ENCODE results near the gene USP6NL.

The USP6NL gene

DNA sequence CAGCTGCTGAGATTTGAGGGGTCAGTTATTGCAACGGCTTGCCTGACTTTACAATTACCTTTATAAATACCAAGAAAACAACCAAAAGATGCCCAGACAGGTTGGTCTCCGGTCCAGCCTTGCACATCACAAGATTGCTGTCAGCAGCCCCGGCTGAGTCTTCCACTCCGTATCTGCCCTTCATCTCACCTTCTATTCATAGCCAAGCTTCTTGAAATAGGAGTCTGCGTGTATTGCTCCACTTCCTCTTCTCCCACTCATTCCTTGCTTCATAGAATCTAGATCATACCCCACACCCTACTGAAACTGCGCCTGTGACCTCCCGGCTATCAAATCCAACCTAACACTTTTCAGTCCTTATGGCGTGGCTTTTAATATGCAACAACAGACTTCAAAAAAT lies 31.1 kb upstream of the USP6NL start:
- no peaks in the 10 kb centered on the region for H4K20me1 ChIP-seq (ENCODE audit: insufficient read depth, low read length)
- no peaks in the 10 kb centered on the region for H3K79me2 ChIP-seq (ENCODE audit: low read length)
- no peak overlapping the region for H3K4me2 ChIP-seq (ENCODE audit: low read length)
- H3K9me3 ChIP-seq (ENCODE audit: insufficient read depth, low read length): no peaks in the 10 kb centered on the region
- peaks cover 14% of the 10 kb centered on the region for H3K27me3 ChIP-seq (ENCODE audit: low read depth, low read length)
- H3K27ac ChIP-seq (ENCODE audit: low read length): no peak overlapping the region
- TF ChIP-seq, protein P1, sequence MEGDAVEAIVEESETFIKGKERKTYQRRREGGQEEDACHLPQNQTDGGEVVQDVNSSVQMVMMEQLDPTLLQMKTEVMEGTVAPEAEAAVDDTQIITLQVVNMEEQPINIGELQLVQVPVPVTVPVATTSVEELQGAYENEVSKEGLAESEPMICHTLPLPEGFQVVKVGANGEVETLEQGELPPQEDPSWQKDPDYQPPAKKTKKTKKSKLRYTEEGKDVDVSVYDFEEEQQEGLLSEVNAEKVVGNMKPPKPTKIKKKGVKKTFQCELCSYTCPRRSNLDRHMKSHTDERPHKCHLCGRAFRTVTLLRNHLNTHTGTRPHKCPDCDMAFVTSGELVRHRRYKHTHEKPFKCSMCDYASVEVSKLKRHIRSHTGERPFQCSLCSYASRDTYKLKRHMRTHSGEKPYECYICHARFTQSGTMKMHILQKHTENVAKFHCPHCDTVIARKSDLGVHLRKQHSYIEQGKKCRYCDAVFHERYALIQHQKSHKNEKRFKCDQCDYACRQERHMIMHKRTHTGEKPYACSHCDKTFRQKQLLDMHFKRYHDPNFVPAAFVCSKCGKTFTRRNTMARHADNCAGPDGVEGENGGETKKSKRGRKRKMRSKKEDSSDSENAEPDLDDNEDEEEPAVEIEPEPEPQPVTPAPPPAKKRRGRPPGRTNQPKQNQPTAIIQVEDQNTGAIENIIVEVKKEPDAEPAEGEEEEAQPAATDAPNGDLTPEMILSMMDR (IDR thresholded peaks at IDR 0.05; ENCODE audit: low read depth, low read length): no peak
- H3K4me3 ChIP-seq (ENCODE audit: low read length): no peak overlapping the region
- H3K9ac ChIP-seq (ENCODE audit: low read length): no peak overlapping the region
- H3K36me3 ChIP-seq (replicated peaks; ENCODE audit: low read depth, low read length): no peaks in the 10 kb centered on the region
- no peak overlapping the region for H2AFZ ChIP-seq (ENCODE audit: low read depth, low read length)
- peaks cover 30% of the 10 kb centered on the region for H3K4me1 ChIP-seq (ENCODE audit: low read length)

DNA sequence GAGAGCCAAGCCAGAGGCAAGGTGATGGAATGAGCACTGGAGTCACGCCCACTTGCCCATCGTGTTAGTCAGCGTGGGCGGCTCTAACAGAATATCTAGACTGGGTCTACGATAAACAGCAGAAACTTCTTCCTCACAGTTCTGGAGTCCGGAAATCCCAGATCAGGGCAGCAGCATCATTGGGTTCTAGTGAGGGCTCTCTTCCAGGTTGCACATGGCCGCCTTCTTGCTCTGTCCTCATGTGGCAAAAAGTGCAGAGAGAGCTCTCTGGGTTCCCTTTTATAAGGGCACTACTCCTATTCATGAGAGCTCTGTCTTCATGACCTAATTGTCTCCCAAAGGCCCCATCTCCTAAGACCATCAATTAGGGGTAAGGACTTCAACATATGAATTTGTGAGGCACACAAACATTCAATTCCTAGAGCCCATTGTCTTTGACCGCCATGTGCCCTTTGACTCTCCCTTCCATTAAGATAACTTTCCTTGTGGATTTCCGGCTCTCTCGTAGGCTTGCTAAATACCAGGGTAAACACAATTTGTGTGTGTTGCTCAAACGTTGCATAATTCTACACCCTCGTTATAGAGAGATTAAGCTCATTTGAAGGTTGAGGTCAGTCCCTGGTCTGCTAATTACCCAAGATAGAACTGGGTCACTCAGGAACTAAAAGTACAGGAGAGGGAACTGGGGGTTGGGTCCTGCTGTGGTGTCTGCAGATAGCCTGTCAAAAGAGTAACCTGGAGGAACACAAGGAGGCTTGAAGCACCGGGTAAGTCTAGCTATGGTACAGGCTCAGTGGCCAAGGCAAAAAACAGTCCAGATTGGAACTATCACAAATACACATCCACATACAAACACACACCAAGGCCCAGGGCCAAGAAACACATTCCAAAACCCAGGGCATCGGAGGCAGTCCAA lies 28.7 kb upstream of the USP6NL start:
- Histone ChIP-seq H4K20me1 (ENCODE audit: insufficient read depth, low read length) (no peaks in the 10 kb centered on the region), H3K36me3 (replicated peaks; ENCODE audit: low read depth, low read length) (no peaks in the 10 kb centered on the region), H3K4me2 (ENCODE audit: low read length) (no peak overlapping the region), H3K79me2 (ENCODE audit: low read length) (no peaks in the 10 kb centered on the region), H3K4me1 (ENCODE audit: low read length) (peaks cover 13% of the 10 kb centered on the region), H3K27me3 (ENCODE audit: low read depth, low read length) (peaks cover 14% of the 10 kb centered on the region), H3K9me3 (ENCODE audit: insufficient read depth, low read length) (no peaks in the 10 kb centered on the region), H2AFZ (ENCODE audit: low read depth, low read length) (no peak overlapping the region), H3K27ac (ENCODE audit: low read length) (no peak overlapping the region), H3K4me3 (ENCODE audit: low read length) (no peak overlapping the region), H3K9ac (ENCODE audit: low read length) (no peak overlapping the region)
- TF ChIP-seq EZH2phosphoT487 (IDR thresholded peaks at IDR 0.05; ENCODE audit: low read depth): no peak
- TF ChIP-seq, protein P1 (IDR thresholded peaks at IDR 0.05; ENCODE audit: low read depth, low read length): no peak

DNA sequence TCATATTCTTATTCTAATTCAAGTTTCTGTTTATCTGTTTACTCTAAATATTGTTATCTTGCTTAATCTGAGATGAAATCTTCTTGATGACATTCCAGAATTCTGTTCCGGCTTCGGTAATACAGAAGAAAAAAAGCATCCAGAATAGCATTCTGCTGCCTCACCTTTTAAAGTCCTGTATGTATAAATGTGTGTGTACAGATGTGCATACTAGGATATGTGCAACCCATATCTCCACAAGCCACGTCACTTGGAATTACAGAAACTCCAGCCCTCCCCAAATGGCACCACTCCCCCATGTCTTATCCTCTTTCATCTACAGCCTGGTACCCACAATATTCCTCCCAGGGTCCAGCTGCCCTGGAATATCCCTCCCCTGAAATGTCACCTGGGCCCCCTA lies 27.9 kb upstream of the USP6NL start:
- no peaks in the 10 kb centered on the region for H3K36me3 ChIP-seq (replicated peaks; ENCODE audit: low read depth, low read length)
- no peak overlapping the region for H2AFZ ChIP-seq (ENCODE audit: low read depth, low read length)
- H3K4me3 ChIP-seq (ENCODE audit: low read length): no peak overlapping the region

DNA sequence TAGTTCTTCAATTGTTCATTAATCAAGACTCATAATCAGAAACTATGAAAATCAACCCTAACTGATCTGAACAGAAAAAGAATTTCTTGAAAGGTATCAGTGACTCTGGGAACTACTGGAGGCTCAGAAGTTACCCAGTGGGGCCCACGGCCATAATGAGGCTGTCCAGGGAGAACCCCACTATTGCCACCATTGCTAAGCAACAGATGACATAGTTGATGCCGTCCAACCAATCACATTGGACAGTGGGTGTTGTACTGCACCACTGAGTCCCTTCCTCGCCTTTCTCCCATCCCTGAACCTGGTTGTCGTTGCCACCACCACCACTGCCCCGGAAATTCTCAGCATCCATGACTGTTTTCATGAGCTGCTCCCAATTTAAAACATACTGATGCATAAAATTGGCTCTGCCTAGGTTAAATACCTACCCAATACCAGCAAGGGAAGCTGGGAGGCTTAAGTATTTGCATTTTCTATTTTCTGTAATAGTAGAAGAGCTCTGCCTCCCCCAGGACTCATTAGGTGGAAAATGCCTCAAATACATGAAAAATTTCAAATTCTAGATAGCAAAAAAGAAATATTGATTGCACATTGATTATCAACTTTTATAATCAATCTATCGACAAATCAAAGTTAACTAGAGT lies 26.7 kb upstream of the USP6NL start:
- no peak overlapping the region for H3K27ac ChIP-seq (ENCODE audit: low read length)
- H4K20me1 ChIP-seq (ENCODE audit: insufficient read depth, low read length): no peaks in the 10 kb centered on the region
- no peaks in the 10 kb centered on the region for H3K36me3 ChIP-seq (replicated peaks; ENCODE audit: low read depth, low read length)
- peak overlapping the region; percentile 56 for H3K4me3 ChIP-seq (ENCODE audit: low read length)
- no peaks in the 10 kb centered on the region for H3K9me3 ChIP-seq (ENCODE audit: insufficient read depth, low read length)
- no peak for TF ChIP-seq EZH2phosphoT487 (IDR thresholded peaks at IDR 0.05; ENCODE audit: low read depth)
- TF ChIP-seq, protein P1 (IDR thresholded peaks at IDR 0.05; ENCODE audit: low read depth, low read length): no peak
- peak overlapping the region; percentile 75 for H3K4me2 ChIP-seq (ENCODE audit: low read length)
- peak overlapping the region; percentile 45; the same call in 1 of the 2 replicates for H2AFZ ChIP-seq (ENCODE audit: low read depth, low read length)
- peaks cover 17% of the 10 kb centered on the region for H3K4me1 ChIP-seq (ENCODE audit: low read length)
- peaks cover 14% of the 10 kb centered on the region for H3K27me3 ChIP-seq (ENCODE audit: low read depth, low read length)
- no peaks in the 10 kb centered on the region for H3K79me2 ChIP-seq (ENCODE audit: low read length)
- H3K9ac ChIP-seq (ENCODE audit: low read length): no peak overlapping the region

More for the DNA sequence above, 27.9 kb upstream of the USP6NL start:
- H3K27ac ChIP-seq (ENCODE audit: low read length): no peak overlapping the region
- peaks cover 14% of the 10 kb centered on the region for H3K27me3 ChIP-seq (ENCODE audit: low read depth, low read length)
- no peak overlapping the region for H3K4me2 ChIP-seq (ENCODE audit: low read length)
- no peaks in the 10 kb centered on the region for H4K20me1 ChIP-seq (ENCODE audit: insufficient read depth, low read length)
- peaks cover 13% of the 10 kb centered on the region for H3K4me1 ChIP-seq (ENCODE audit: low read length)
- no peaks in the 10 kb centered on the region for H3K79me2 ChIP-seq (ENCODE audit: low read length)
- no peaks in the 10 kb centered on the region for H3K9me3 ChIP-seq (ENCODE audit: insufficient read depth, low read length)
- TF ChIP-seq, protein P1 (IDR thresholded peaks at IDR 0.05; ENCODE audit: low read depth, low read length): no peak
- no peak for TF ChIP-seq EZH2phosphoT487 (IDR thresholded peaks at IDR 0.05; ENCODE audit: low read depth)
- H3K9ac ChIP-seq (ENCODE audit: low read length): no peak overlapping the region
